Measurements from ENCODE around the gene KRTAP10-5.

GRCh38 chr21:44628707-44629391, 48.4 kb upstream of the KRTAP10-5 start:
- TF ChIP-seq, protein P1, sequence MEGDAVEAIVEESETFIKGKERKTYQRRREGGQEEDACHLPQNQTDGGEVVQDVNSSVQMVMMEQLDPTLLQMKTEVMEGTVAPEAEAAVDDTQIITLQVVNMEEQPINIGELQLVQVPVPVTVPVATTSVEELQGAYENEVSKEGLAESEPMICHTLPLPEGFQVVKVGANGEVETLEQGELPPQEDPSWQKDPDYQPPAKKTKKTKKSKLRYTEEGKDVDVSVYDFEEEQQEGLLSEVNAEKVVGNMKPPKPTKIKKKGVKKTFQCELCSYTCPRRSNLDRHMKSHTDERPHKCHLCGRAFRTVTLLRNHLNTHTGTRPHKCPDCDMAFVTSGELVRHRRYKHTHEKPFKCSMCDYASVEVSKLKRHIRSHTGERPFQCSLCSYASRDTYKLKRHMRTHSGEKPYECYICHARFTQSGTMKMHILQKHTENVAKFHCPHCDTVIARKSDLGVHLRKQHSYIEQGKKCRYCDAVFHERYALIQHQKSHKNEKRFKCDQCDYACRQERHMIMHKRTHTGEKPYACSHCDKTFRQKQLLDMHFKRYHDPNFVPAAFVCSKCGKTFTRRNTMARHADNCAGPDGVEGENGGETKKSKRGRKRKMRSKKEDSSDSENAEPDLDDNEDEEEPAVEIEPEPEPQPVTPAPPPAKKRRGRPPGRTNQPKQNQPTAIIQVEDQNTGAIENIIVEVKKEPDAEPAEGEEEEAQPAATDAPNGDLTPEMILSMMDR (IDR thresholded peaks at IDR 0.05 in 8 of 11, conservative IDR thresholded peaks at IDR 0.05 in 3 of 11), result no peak
- no peak for TF ChIP-seq POLR2A (IDR thresholded peaks at IDR 0.05)
